ENCODE results near the gene FTH1. TPM values are rescaled to one million over a fixed set of nuclear protein-coding genes. Genes with fewer than 3 reads are reported as not detected.

Gene FTH1
- total RNA-seq, 2 donors from 2014 or later: 2,226 to 2,809 TPM

- Histone ChIP-seq H3K4me3 (ENCODE audit: low read length) (no peak overlapping the region), H3K27me3 (ENCODE audit: control insufficient read depth, insufficient read depth, low read length, poor library complexity, severe bottlenecking) (no peaks in the 10 kb centered on the region), H3K36me3 (ENCODE audit: control insufficient read depth, insufficient read depth, low read length) (no peaks in the 10 kb centered on the region), H3K4me1 (ENCODE audit: control insufficient read depth, insufficient read depth, low read length) (no peaks in the 10 kb centered on the region), H3K27ac (ENCODE audit: low read depth, low read length) (no peak overlapping the region), H3K9me3 (ENCODE audit: control insufficient read depth, low read length) (no peaks in the 10 kb centered on the region), H3K9ac (ENCODE audit: extremely low read depth, low read length, poor library complexity, severe bottlenecking) (no peak overlapping the region)
- DNase-seq: peak; percentile 49
- Mint-ChIP-seq H3K4me1 (peaks cover 14% of the 10 kb centered on the region), H3K27me3 (ENCODE audit: insufficient read depth) (peaks cover 48% of the 10 kb centered on the region), H3K9me3 (no peaks in the 10 kb centered on the region), H3K36me3 (ENCODE audit: low read depth) (no peaks in the 10 kb centered on the region), H3K27ac (no peak overlapping the region), H3K4me3 (no peak overlapping the region)
- TF ChIP-seq, protein P1, sequence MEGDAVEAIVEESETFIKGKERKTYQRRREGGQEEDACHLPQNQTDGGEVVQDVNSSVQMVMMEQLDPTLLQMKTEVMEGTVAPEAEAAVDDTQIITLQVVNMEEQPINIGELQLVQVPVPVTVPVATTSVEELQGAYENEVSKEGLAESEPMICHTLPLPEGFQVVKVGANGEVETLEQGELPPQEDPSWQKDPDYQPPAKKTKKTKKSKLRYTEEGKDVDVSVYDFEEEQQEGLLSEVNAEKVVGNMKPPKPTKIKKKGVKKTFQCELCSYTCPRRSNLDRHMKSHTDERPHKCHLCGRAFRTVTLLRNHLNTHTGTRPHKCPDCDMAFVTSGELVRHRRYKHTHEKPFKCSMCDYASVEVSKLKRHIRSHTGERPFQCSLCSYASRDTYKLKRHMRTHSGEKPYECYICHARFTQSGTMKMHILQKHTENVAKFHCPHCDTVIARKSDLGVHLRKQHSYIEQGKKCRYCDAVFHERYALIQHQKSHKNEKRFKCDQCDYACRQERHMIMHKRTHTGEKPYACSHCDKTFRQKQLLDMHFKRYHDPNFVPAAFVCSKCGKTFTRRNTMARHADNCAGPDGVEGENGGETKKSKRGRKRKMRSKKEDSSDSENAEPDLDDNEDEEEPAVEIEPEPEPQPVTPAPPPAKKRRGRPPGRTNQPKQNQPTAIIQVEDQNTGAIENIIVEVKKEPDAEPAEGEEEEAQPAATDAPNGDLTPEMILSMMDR (conservative IDR thresholded peaks at IDR 0.05): no peak
- WGBS, 2 experiments (ENCODE audit: insufficient coverage in 1 of 2, insufficient read length in 1 of 2): 90 to 93% methylated on average over 7 to 9 of the region's 10 CpGs
Observed at GRCh38 chr11:61980783-61981541, 13.5 kb upstream of the FTH1 start.

DNA sequence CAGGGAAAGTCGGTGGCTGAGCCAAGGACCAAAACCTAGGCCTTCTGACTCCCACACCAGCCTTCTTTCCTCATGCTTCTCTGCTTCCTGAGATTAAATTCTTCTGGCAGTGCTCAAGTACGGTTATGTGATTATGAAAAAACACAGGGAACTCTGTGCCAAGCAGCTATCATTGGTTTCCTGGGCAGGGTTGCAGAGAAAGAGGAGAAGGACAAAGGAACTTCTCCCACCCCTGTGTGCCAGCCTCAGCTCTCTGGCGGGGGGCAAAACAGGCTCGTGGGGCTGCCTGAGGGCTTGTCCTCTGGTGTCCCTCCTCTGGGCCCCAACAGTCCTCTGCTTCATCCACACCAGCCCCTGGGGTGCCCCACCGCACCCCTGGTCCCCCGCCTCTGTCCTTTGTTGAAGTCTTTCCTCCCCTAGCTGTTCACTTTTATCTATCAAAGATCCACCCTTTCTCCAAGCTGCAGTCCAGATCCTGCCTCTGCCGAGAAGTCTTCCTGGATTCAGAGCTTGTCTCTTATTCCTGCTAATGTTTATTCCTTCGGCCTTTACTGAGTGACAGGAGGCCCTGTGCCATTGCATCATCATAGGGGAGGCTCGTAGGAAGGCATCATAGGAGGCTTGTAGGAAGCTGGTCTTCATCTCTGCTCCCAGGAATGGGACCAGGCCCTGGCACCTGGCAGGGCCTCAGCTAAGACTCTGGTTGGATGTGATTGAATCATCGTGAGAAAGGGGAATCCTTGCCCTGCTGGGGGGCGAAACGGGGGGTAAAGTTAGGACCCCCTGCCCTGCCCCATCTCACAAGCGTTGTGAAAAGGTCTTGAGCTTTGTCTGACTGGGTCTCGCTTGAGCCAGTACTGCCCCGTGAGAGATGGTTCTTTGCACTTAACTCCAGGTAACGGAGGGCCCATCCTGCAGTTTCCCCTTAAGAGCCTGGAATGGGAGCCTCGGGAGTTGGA, 11.5 kb upstream of the FTH1 start:
- no peak for DNase-seq
- Mint-ChIP-seq H3K9me3 (no peaks in the 10 kb centered on the region), H3K4me1 (peaks cover 20% of the 10 kb centered on the region), H3K27ac (no peak overlapping the region), H3K27me3 (ENCODE audit: insufficient read depth) (peaks cover 34% of the 10 kb centered on the region), H3K4me3 (no peak overlapping the region), H3K36me3 (ENCODE audit: low read depth) (no peaks in the 10 kb centered on the region)
- Histone ChIP-seq H3K36me3 (ENCODE audit: control insufficient read depth, insufficient read depth, low read length) (no peaks in the 10 kb centered on the region), H3K27me3 (ENCODE audit: control insufficient read depth, insufficient read depth, low read length, poor library complexity, severe bottlenecking) (no peaks in the 10 kb centered on the region), H3K9me3 (ENCODE audit: control insufficient read depth, low read length) (no peaks in the 10 kb centered on the region), H3K4me3 (ENCODE audit: low read length) (no peak overlapping the region), H3K27ac (ENCODE audit: low read depth, low read length) (no peak overlapping the region), H3K4me1 (ENCODE audit: control insufficient read depth, insufficient read depth, low read length) (no peaks in the 10 kb centered on the region), H3K9ac (ENCODE audit: extremely low read depth, low read length, poor library complexity, severe bottlenecking) (no peak overlapping the region)
- 90 to 96% methylated on average over 12 to 17 of the region's 17 CpGs for WGBS, 2 experiments (ENCODE audit: insufficient coverage in 1 of 2, insufficient read length in 1 of 2)
- TF ChIP-seq, protein P1 (conservative IDR thresholded peaks at IDR 0.05): no peak

DNA sequence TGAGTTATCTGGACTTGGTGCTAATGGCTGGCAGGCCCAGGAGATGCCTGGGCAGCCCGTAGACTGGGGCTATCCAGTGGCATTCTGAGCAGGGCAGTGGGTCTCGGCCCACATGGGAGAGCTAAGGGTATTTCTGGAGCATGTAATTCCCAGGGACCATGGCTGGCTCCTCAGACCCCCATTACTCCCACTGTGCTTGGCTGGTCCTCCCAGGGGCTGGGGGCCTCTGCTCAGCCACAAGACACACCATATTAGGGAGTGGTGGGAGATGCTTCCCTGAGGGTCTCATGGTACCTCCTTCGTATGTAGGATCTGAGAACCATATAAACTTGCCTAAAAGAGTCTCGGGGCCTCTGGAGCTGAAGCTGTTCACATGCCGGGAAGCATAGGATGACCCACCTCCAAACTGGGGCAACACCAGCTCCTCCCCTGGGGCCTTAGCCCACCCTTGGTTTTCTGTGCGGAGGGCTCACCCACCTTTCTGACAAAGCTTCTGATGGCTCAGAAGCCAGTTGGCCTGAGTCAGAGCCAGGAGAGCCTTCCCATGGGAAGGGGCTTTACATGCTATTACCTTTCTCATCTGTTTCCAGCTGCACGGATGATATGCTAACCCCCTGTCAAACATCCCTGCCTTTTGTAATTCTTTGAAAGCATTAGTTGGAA, 9.5 kb upstream of the FTH1 start:
- TF ChIP-seq, protein P1 (conservative IDR thresholded peaks at IDR 0.05): no peak
- H3K36me3 ChIP-seq (ENCODE audit: control insufficient read depth, insufficient read depth, low read length): no peaks in the 10 kb centered on the region
- H3K4me1 Mint-ChIP-seq: peaks cover 33% of the 10 kb centered on the region
- no peak overlapping the region for H3K9ac ChIP-seq (ENCODE audit: extremely low read depth, low read length, poor library complexity, severe bottlenecking)
- H3K4me3 Mint-ChIP-seq: no peak overlapping the region
- H3K9me3 Mint-ChIP-seq: no peaks in the 10 kb centered on the region
- no peak for DNase-seq
- no peaks in the 10 kb centered on the region for H3K36me3 Mint-ChIP-seq (ENCODE audit: low read depth)
- no peaks in the 10 kb centered on the region for H3K27me3 ChIP-seq (ENCODE audit: control insufficient read depth, insufficient read depth, low read length, poor library complexity, severe bottlenecking)
- H3K4me3 ChIP-seq (ENCODE audit: low read length): no peak overlapping the region
- H3K27me3 Mint-ChIP-seq (ENCODE audit: insufficient read depth): peaks cover 23% of the 10 kb centered on the region
- no peaks in the 10 kb centered on the region for H3K9me3 ChIP-seq (ENCODE audit: control insufficient read depth, low read length)
- H3K27ac ChIP-seq (ENCODE audit: low read depth, low read length): no peak overlapping the region
- no peak overlapping the region for H3K27ac Mint-ChIP-seq
- WGBS, 2 experiments (ENCODE audit: insufficient coverage in 1 of 2, insufficient read length in 1 of 2): 81 to 90% methylated on average over 4 to 7 of the region's 7 CpGs
- peaks cover 12% of the 10 kb centered on the region for H3K4me1 ChIP-seq (ENCODE audit: control insufficient read depth, insufficient read depth, low read length)

All from endodermal cell (in vitro differentiated cells).